ENCODE measurements around the gene PRDM2. TPM values are rescaled to one million over a fixed set of nuclear protein-coding genes. Genes with fewer than 3 reads are reported as not detected.

PRDM2 gene, protein sequence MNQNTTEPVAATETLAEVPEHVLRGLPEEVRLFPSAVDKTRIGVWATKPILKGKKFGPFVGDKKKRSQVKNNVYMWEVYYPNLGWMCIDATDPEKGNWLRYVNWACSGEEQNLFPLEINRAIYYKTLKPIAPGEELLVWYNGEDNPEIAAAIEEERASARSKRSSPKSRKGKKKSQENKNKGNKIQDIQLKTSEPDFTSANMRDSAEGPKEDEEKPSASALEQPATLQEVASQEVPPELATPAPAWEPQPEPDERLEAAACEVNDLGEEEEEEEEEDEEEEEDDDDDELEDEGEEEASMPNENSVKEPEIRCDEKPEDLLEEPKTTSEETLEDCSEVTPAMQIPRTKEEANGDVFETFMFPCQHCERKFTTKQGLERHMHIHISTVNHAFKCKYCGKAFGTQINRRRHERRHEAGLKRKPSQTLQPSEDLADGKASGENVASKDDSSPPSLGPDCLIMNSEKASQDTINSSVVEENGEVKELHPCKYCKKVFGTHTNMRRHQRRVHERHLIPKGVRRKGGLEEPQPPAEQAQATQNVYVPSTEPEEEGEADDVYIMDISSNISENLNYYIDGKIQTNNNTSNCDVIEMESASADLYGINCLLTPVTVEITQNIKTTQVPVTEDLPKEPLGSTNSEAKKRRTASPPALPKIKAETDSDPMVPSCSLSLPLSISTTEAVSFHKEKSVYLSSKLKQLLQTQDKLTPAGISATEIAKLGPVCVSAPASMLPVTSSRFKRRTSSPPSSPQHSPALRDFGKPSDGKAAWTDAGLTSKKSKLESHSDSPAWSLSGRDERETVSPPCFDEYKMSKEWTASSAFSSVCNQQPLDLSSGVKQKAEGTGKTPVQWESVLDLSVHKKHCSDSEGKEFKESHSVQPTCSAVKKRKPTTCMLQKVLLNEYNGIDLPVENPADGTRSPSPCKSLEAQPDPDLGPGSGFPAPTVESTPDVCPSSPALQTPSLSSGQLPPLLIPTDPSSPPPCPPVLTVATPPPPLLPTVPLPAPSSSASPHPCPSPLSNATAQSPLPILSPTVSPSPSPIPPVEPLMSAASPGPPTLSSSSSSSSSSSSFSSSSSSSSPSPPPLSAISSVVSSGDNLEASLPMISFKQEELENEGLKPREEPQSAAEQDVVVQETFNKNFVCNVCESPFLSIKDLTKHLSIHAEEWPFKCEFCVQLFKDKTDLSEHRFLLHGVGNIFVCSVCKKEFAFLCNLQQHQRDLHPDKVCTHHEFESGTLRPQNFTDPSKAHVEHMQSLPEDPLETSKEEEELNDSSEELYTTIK (N-terminal part only)
- 10.3 and 12.5 TPM in 2 replicates for total RNA-seq

DNA sequence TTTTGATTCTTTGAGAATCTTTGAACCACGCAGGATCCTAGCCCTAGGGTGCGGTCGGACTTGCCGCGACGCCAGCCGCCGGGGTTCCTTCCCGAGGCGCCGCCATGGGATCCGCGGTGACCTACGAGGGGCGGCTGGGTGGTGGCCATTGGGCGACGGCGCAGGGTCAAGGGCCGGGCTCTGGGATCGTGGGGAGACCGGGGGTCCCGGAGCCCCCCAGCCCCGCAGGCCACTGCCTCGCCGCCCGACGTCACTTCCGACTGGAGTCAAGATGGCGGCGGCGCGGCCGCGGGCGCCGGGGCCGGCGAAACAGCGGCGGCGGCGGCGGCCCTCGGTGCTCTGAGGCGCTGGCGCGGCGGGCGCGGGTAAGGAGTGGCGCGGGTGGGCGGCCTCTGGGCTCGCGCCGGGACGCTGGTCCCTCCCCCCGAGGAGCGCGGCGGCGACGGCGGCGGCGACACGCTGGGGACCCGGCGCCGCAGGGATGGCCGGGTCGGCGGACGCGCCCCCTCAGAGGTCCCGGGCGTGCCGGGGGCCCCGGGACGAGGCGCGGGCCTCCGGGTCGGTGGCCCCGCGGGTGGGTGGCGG, at the start of gene PRDM2:
PRDM2 (plus strand) TSS at position 253 of the 585 bp plus-strand sequence. CDS start 15,418 bp downstream, outside the sequence.
- DNase-seq (ENCODE audit: low read depth), result no peak
- TF ChIP-seq, protein P1, sequence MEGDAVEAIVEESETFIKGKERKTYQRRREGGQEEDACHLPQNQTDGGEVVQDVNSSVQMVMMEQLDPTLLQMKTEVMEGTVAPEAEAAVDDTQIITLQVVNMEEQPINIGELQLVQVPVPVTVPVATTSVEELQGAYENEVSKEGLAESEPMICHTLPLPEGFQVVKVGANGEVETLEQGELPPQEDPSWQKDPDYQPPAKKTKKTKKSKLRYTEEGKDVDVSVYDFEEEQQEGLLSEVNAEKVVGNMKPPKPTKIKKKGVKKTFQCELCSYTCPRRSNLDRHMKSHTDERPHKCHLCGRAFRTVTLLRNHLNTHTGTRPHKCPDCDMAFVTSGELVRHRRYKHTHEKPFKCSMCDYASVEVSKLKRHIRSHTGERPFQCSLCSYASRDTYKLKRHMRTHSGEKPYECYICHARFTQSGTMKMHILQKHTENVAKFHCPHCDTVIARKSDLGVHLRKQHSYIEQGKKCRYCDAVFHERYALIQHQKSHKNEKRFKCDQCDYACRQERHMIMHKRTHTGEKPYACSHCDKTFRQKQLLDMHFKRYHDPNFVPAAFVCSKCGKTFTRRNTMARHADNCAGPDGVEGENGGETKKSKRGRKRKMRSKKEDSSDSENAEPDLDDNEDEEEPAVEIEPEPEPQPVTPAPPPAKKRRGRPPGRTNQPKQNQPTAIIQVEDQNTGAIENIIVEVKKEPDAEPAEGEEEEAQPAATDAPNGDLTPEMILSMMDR (conservative IDR thresholded peaks at IDR 0.05; ENCODE audit: low read depth, low read length), result no peak
- H3K4me3 ChIP-seq (ENCODE audit: low read depth, low read length), result peak within 1 kb of the TSS; percentile 78

DNA sequence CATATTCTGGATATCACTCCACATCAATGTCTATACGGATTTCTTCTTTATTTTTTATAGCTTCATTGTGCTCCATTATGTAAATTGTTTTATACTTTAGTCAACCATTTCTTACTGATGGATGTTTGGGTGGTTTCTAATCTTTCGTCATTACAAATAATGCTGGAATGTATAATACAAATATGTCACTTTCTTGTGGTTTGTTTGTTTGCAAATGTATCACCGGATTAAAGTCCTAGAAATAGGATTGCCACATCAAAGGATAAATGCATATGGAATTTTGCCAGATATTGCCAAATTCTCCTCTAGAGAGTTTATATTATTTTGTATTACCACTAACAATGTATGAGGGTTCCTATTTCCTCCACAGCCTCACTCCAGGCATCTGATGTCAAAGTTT, 48.7 kb upstream of the PRDM2 start:
- TF ChIP-seq, protein P1 (conservative IDR thresholded peaks at IDR 0.05; ENCODE audit: low read depth, low read length), result no peak
- DNase-seq (ENCODE audit: low read depth), result no peak
- H3K4me3 ChIP-seq (ENCODE audit: low read depth, low read length), result no peak overlapping the region

DNA sequence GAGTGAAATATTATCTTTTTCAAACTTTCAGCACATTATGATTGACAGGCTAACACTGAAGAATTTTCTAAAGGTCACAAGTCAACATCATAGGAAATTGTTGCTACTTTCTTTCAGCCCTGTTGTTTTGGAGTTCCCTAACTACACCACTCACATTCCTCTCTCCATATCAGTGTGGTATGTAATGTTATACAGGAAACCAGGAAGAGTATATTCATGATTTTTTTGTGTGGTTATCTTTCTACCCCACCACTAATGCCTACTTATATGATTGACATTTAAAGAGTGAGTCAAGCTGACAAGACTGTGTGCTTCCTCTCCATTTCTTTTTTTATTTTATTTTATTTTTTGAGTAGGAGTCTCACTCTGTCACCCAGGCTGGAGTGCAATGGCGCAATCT, 47.8 kb upstream of the PRDM2 start:
- DNase-seq (ENCODE audit: low read depth), result no peak
- no peak overlapping the region for H3K4me3 ChIP-seq (ENCODE audit: low read depth, low read length)
- TF ChIP-seq, protein P1 (conservative IDR thresholded peaks at IDR 0.05; ENCODE audit: low read depth, low read length), result no peak

DNA sequence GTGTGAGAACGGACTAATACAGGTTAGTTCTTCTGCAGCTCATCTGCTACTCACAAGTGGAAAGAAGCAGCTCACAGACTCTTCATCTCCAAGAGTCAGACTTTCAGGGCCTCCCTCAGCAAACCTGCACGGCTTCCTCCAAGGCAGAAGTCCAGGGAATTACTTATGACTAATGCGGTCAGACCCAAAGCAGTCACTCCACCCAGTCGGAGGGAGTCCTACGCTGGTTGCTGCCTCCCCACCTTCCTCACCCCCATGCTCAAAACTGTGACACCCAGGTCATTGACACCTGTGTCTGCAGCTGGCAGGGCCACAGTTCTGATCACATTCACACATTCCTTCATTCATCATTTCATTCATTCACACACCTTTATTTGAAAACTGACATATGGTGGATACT, 38.4 kb upstream of the PRDM2 start:
- DNase-seq (ENCODE audit: low read depth), result no peak
- H3K4me3 ChIP-seq (ENCODE audit: low read depth, low read length), result no peak overlapping the region
- TF ChIP-seq, protein P1 (conservative IDR thresholded peaks at IDR 0.05; ENCODE audit: low read depth, low read length), result no peak

DNA sequence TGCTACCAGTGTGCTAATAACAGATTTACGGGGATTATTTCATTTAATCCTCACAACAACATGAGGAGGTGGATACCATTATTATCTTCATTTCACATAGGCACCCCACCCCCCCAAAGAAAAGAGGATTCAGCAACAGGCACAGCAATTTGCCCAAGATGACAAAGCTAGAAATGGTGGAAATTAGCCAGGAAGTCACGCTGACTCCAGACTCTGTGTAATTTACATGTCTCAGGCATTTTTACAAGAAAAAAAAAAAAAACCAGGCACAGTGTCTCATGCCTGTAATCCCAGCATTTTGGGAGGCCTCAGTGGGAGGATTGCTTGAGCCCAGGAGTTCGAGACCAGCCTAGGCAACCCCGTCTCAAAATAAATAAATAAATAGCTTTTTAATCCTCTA, 37.5 kb upstream of the PRDM2 start:
- TF ChIP-seq, protein P1 (conservative IDR thresholded peaks at IDR 0.05; ENCODE audit: low read depth, low read length), result no peak
- no peak for DNase-seq (ENCODE audit: low read depth)
- H3K4me3 ChIP-seq (ENCODE audit: low read depth, low read length), result no peak overlapping the region

DNA sequence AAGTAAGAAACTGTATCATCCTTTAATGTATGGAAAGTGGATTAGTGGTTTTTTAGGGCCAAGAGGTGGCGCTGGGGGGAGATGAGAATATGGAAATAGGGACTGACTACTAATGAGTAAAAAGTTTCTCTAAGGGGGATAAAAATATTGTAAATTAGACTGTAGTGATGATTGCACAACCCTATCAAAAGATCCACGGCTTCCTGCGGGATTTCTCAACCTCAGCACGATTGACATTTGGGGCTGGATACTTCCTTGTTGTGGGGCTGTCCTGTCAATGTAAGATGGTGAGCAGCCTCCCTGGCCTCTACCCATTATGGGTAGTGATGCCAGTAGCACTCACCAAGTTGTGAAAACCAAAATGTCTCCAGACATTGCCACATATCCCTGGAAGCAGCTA, 36.0 kb upstream of the PRDM2 start:
- no peak for DNase-seq (ENCODE audit: low read depth)
- no peak overlapping the region for H3K4me3 ChIP-seq (ENCODE audit: low read depth, low read length)
- TF ChIP-seq, protein P1 (conservative IDR thresholded peaks at IDR 0.05; ENCODE audit: low read depth, low read length), result no peak
